Posterior cingulate gyrus (tissue), 11 donors: ENCODE measurements around the gene SURF1.
A peak's percentile ranks its signal among the peaks of the same experiment; 100 is the strongest.
"Not testable (repeated sequence)": the region's sequence is repeated elsewhere in the genome, so short reads cannot be mapped to it uniquely, and the experiment has no call there.

Experiments
- DNase-seq, 10 donors: peaks; one replicate each; pipeline versions ENCODE4 v3.0.0 to v3.0.0-alpha.2; 2020 to 2021; ENCODE audit warnings: mixed read lengths in 3 of 10
- intact Hi-C: fragments of 100-400 bp; cut with DNase I; formaldehyde crosslinking; loops from one replicate; pipeline ENCODE4 v1.15.1; 2023

SURF1 gene

GRCh38 chr9:133385452-133385851 lies 29.2 kb upstream of the SURF1 start:
- intact Hi-C loops, result no loop called here
- DNase-seq, result peak in 7 of 10 donors; percentile 44 to 93 (median 67)

GRCh38 chr9:133384736-133385321 lies 28.5 kb upstream of the SURF1 start:
- intact Hi-C loops, result no loop called here
- no peak for DNase-seq

- intact Hi-C loops, result no loop called here
- no peak for DNase-seq
Measured at GRCh38 chr9:133383438-133383837, 27.2 kb upstream of the SURF1 start.

DNA sequence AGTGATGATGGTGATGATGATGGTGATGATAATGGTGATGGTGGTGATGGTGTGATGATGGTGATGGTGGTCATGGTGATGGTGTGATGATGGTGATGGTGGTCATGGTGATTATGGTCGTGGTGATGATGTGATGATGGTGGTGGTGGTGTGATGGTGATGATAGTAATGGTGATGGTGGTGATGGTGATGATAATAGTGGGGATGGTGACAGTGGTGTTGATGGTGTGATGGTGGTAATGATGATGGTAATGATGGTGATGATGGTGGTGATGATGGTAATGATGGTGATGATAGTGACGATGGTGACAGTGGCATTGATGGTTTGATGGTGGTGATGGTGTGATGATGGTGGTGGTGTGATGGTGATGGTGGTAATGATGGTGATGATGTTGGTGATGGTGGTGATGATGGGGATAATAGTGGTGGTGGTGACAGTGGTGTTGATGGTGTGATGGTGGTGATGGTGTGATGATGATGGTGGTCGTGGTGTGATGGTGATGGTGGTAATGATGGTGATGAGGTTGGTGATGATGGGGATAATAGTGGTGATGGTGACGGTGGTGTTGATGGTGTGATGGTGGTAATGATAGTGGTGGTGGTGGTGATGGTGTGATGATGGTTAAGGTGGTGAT lies 26.3 kb upstream of the SURF1 start:
- intact Hi-C loops, result no loop called here
- DNase-seq, result no peak

DNA sequence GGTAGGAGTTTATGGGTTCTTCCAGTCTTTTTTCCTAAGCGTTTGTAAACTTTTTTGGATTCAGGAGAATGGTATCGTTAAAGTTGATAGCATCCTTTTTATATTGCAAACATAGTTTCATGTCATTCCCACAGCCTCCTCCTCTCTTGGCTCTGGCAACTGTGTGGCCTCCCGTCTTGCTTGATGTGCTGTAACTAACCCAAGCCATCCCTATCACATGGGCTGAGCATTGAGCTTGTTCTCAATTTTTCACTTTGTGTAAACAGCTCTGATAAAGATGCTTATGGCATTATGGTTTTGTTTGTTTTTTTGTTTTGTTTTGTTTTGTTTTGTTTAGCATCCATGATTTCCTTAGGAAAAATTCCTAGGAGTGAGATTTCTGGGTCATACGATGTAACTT lies 24.4 kb upstream of the SURF1 start:
- peak in 1 of 10 donors; percentile 89 for DNase-seq
- intact Hi-C loops, result no loop called here

- intact Hi-C loops, result no loop called here
- peak in 4 of 10 donors; percentile 25 to 92 (median 45) for DNase-seq
Measured at GRCh38 chr9:133379153-133380086, 23.1 kb upstream of the SURF1 start.

DNA sequence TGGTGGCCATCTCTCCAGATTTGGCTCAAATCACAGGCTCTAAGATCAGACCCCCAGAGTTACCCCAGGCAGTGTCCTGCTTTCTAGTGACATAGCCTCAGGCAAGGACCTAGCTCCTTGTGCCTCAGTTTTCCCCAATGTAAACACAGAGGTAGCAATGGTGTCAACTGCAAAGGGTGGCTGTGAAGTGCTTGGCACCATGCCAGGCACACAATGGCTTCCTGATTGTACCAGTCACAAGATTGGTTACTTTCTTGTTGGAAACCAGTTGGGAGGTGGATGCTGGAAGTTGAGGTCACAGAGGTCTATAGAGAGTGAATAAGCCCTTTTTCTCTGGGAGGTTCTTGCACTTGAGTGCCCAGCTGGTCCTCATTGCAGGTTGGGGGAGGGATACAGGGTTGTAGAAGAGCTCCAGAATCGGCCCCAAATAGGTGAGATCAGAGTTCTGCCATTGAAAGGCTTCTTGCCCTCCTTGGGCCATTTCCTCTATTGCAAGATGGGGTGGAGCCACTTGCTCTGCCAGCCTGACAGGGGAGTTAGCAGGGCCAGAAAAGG lies 22.2 kb upstream of the SURF1 start:
- intact Hi-C loops, result no loop called here
- no peak for DNase-seq

GRCh38 chr9:133377721-133378216 lies 21.5 kb upstream of the SURF1 start:
- intact Hi-C loops, result no loop called here
- DNase-seq, result no peak

DNA sequence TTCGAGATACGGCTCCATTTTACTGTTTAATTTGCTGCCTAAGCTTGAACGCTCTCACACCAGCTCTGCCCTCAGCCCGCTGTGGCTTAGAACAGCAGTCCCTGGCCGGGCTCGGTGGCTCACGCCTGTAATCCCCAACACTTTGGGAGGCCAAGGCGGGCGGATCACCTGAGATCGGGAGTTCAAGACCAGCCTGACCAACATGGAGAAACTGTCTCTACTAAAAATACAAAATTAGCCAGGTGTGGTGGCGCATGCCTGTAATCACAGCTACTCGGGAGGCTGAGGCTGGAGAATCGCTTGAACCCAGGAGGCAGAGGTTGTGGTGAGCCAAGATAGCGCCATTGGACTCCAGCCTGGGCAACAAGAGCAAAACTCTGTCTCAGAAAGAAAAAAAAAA lies 21.0 kb upstream of the SURF1 start:
- intact Hi-C loops, DNase-seq: not testable (repeated sequence)

- intact Hi-C loops, result loop anchor here (1.0 kb wide), 1 partner anchor 40 kb away; the partner anchor contains the start of gene SURF6
- DNase-seq, result peak; percentile 93 to 99 (median 96)
Measured at GRCh38 chr9:133375724-133376654, 19.7 kb upstream of the SURF1 start, which contains the start of the genes STKLD1 and SURF4. Gene STKLD1, plus strand, starts transcription at chr9:133376366. Its CDS starts 108 bp downstream, at chr9:133376474. Gene SURF4, minus strand, starts transcription at chr9:133376060. Its CDS starts 91 bp downstream, at chr9:133375969.

DNA sequence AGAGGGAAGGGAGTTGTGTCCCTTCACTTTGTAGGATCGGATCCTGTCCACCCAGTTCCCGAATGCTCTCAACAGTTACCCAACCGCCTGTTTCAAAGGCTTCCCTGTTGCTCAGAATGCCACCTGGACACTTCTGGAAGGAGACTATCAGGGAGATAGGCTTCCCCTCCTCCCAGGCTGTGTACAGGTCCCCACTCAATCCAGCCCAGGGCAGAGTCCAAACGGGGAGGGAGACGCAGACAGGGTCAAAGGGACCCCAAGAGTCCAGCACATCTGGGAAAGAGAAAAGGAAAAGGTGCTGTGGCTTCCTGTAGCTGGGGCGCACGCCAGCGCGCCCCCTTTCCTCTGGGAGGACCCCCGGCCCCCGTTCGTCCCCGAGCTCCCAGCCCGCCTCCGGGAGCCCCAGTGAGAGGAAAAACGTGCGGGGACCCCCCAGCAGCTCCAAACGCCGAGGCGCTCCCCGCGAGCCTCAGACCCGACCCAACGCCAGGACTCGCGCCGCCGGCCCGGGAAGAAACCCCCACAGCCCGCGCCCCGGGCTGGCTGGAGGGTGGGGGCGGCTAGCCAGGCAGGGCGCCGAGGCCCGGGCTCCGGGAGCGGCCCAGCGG lies 18.9 kb upstream of the SURF1 start:
- no peak for DNase-seq
- intact Hi-C loops, result no loop called here

DNA sequence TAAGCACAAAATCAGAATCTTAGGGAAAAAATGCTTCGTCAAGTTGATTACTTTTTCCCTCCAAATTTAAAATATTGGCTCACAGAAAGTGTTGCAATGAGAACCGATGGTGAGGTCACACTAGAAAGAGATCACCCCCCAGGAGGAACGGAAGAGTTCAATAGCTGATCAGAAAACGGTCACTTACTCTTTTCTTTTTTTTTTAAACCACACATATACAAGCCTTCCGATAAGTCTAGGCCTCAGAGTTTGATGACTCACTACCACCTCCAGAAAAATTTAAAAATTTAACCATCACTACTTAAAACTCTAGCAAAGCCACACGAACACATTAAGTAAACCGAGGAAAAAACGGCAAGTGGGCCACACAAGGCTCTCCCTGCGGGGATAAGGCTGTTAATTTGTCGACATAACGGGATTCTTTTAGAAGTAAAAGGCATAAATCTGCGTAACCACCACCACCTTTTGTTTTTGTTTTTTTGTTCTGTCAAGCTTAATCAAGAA lies 18.4 kb upstream of the SURF1 start:
- no peak for DNase-seq
- intact Hi-C loops, result no loop called here

DNA sequence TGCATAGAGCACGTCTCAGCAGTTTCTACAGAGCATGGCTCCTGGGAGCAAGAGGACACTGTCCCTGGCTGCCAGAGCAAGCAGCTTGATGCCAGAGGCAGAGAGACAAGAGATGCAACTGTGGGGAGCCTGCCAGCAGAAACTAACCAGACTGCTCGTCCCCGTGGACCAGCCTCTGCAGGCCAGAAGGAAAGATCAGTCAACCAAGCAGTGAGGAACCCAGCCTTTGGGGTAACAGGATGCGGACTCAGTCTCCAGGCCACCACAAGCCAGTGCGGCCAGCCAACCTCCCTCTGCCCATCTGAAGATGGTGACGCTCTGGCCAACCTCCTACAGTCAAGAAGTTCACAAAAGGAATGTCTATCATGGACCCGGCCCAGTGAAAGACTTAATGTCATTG lies 15.9 kb upstream of the SURF1 start:
- no peak for DNase-seq
- intact Hi-C loops, result no loop called here

DNA sequence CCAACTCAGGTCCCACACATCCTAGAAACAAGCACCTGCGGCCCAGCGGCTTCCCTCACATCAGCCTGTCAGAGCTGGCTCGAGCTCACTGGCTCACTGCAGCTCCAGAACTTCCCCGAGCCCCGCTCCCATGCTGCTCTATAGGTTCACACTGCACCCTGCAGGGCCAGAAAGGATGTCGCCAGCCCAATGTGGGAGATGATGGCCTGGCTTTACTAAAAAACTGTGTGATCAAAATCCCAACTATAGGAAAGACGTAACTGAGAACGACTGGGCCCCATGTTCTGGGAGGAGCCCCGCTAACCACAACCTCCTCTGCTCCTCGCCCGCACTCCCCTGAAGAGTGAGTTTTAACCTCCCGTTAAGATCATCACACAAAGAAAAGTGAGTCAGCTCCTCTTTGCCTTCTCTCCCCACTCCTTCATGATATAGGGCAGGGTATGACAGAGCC lies 15.0 kb upstream of the SURF1 start:
- intact Hi-C loops, result no loop called here
- no peak for DNase-seq

GRCh38 chr9:133370685-133371084 lies 14.4 kb upstream of the SURF1 start:
- DNase-seq, result no peak
- intact Hi-C loops, result no loop called here

DNA sequence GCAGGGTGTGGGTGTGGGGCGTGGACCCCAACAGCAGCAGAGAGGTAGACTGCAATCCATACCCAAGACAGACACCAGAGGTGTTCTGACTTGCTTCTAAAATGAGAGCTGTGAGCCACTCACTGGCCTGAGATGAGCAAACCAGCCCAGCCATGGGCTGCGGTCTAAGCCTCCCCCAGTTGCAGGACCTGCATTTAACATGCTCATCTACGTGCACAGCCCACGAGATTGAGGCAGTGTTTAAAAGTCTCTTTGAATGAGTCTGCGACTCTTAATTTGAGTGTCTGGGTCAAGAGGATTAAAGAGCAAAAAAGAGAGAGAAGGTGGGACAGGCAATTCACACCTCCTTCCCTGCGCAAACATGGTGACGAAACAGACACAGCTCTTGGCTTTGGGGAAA lies 13.6 kb upstream of the SURF1 start:
- no peak for DNase-seq
- intact Hi-C loops, result no loop called here

GRCh38 chr9:133369422-133369821 lies 13.1 kb upstream of the SURF1 start:
- peak in 1 of 10 donors; percentile 16 for DNase-seq
- intact Hi-C loops, result no loop called here

DNA sequence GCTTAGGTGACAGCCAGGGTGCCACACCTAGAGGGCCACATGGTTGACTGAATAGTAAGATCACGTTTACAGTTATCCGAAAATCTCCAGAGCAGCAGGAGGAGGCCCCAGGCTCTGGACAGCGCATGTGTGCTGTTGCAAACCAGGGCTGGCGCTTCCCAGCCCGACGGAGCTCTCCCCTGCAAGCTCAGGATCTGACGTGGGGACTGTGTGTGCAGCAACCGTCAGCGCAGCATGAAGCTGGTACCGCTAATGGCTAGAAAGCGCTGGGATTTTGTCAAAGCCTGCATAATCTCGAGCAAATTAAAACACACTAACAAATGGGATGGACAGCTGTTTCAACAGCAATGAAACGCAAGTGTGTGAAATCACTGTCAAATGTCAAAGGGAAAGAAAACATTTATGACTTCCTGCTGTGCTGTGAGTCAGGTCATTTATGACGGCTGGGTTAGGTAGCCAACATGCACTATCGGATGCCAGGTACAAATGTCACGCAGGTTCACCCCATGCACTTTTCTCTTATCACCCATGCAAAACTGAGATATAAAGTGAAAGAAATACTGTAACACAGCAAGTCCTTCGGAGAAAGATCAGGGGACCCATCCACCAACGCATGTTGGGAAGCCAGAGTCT lies 12.1 kb upstream of the SURF1 start:
- intact Hi-C loops, result no loop called here
- peak in 1 of 10 donors; percentile 89 for DNase-seq
